HFF-Myc (cell line): ENCODE measurements around the gene NHEJ1.
A peak's percentile ranks its signal among the peaks of the same experiment; 100 is the strongest.

Source experiments
- DNase-seq: peaks from one replicate; pipeline ENCODE4 v3.0.0-alpha.2; 2011; ENCODE audit warnings: low read depth; ENCODE audit errors: extremely low read depth
- H3K4me3 ChIP-seq: replicated peaks from 2 replicates; pipeline ENCODE4 v1.5.1; 2011; ENCODE audit warnings: low read depth, mild to moderate bottlenecking, control low read depth, low read length
- TF ChIP-seq, protein P1 (sequence below): IDR thresholded peaks from 2 replicates; pipeline ENCODE4 v1.5.1; 2012; ENCODE audit warnings: mild to moderate bottlenecking, low read depth, low read length, control low read depth; ENCODE audit errors: missing control alignments

The NHEJ1 gene

DNA sequence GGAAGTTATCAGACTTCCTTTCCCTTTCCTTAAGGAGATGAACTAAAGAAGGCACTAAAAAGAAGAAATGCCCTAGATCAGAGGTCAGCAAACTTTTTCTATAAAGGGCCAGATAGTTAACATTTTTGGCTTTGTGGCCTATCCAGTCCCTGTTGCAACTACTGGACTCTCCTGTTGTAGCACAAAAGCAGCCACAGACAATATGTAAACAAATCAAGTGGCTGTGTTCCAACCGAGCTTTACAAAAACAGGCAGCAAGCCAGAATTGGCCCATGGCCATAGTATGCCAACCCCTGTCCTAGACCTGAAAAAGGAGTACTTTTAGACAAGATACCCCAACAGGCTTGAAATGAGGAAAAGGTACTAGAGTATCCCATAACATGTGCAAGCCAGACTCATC lies 10.9 kb downstream of the NHEJ1 start:
- DNase-seq, result no peak
- H3K4me3 ChIP-seq, result no peak overlapping the region
- TF ChIP-seq, protein P1, sequence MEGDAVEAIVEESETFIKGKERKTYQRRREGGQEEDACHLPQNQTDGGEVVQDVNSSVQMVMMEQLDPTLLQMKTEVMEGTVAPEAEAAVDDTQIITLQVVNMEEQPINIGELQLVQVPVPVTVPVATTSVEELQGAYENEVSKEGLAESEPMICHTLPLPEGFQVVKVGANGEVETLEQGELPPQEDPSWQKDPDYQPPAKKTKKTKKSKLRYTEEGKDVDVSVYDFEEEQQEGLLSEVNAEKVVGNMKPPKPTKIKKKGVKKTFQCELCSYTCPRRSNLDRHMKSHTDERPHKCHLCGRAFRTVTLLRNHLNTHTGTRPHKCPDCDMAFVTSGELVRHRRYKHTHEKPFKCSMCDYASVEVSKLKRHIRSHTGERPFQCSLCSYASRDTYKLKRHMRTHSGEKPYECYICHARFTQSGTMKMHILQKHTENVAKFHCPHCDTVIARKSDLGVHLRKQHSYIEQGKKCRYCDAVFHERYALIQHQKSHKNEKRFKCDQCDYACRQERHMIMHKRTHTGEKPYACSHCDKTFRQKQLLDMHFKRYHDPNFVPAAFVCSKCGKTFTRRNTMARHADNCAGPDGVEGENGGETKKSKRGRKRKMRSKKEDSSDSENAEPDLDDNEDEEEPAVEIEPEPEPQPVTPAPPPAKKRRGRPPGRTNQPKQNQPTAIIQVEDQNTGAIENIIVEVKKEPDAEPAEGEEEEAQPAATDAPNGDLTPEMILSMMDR, result no peak

DNA sequence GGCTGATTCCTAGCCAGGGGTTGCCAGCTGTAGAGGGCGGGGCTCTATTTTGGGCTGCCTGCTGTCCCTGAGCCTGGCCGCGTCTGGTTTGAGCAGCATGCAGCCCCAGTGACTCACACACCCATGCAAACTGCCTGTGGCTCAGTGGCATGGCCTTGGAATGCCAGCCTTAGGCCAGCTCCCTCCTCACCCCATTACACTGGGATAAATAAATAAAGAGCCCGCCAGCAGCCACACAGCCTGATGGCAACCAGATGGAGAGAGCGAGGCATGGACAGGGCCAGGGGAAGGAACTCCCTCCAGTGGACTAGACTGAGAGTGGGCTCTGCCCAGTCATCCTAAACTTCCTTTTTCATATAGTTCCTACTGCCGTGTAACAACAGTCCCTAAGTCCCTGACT lies 18.3 kb downstream of the NHEJ1 start:
- DNase-seq, result peak; percentile 75
- no peak overlapping the region for H3K4me3 ChIP-seq
- TF ChIP-seq, protein P1, result peak; percentile 48

DNA sequence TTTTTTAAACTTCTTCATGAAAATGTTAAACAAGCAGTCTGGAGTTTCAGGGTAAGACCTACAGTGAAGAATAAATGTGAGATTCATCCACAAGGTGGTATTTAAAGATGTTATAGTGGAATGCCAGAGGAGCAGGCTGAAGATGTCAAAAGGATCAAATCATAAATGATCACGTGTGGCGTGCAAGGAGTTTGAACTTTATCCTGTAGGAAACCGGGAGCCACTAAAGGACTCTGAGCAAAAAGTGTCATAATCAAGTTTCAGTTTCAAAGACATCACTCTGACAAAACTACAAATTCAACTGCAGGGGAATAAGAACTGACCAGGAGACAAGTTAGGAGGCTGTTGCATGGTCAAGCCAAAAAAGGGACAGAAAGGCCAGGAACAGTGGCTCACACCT lies 19.9 kb downstream of the NHEJ1 start:
- no peak overlapping the region for H3K4me3 ChIP-seq
- TF ChIP-seq, protein P1, result no peak
- no peak for DNase-seq

DNA sequence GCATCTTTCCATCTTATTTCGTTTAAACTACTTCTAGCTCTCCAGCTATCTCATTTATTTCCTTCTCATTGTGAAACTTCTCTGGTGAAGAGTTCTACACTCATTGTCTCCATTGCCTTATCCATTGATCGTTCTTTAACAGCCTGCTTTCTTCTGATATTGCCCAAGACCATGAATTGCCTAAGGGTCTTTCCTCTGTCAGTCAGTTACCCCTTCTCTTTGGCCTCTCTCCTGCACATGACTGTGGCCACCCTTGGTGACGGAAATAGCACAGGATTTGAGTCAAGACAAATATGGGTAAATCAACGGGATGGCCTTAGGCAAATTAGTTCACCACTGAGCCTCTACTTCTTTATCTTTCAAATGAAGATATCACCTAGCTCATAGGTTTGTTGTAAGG lies 26.6 kb downstream of the NHEJ1 start:
- TF ChIP-seq, protein P1, result no peak
- no peak for DNase-seq
- no peak overlapping the region for H3K4me3 ChIP-seq

DNA sequence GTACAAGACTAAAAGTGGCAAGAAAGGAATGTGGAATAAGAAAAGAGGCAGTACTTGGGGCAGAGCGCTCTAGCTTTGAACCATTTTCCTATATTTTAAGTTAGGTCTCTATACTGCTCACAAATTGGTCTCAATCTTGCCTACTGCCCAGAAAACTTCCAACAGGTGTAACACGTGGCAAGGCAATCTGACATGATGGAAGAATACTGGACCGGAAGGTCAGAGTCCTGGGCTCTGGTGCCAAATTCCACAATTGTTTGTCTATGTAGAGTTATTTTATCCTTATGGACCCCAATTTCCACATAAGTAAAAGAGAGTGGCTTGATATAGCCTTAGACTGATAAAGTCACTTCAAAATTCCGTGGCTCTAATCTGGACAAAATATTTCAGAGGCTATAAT lies 28.9 kb downstream of the NHEJ1 start:
- TF ChIP-seq, protein P1, result no peak
- H3K4me3 ChIP-seq, result no peak overlapping the region
- DNase-seq, result no peak

- TF ChIP-seq, protein P1, result no peak
- DNase-seq, result no peak
- no peak overlapping the region for H3K4me3 ChIP-seq
Measured at GRCh38 chr2:219131327-219131726, 29.3 kb downstream of the NHEJ1 start.

GRCh38 chr2:219129589-219129988 lies 31.0 kb downstream of the NHEJ1 start:
- no peak for DNase-seq
- TF ChIP-seq, protein P1, result no peak
- no peak overlapping the region for H3K4me3 ChIP-seq
